ENCODE data around the gene MTARC2.

DNA sequence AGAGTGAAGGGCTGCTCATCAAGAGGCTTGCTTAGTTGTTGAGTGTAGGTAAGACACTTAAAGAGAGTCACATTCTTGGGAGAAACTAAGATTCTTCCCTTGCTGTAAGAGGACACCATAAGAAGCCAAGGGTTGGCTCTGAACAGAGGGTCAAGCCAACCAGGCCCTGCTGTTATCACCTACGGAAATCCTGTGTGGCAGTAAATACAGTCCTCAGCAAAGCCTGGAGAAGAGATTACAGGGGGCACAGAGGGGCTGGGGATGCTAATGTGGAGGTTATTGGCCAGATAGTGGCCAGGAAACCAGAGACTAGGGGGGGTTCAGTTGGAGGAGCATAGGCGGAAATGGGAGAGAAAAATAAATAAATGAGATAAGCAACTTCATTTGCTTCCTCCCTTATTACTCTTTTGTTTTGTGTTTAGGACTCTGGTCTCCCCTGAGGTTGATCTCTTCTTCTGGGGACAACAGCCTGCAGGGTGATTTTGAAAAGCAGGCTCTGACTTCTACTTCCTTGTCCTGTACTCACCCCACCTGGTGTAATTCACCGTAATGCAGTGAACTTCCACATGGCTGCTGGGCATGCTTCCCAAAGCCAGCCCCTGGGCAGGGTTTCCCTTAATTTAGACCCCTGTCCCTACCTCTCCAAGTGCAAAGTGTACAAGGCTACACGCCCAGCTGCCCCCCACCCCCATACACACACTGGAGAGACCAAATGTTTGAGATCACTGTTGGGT is 79.5 kb downstream of the MTARC2 start:
- TF ChIP-seq, protein P1, sequence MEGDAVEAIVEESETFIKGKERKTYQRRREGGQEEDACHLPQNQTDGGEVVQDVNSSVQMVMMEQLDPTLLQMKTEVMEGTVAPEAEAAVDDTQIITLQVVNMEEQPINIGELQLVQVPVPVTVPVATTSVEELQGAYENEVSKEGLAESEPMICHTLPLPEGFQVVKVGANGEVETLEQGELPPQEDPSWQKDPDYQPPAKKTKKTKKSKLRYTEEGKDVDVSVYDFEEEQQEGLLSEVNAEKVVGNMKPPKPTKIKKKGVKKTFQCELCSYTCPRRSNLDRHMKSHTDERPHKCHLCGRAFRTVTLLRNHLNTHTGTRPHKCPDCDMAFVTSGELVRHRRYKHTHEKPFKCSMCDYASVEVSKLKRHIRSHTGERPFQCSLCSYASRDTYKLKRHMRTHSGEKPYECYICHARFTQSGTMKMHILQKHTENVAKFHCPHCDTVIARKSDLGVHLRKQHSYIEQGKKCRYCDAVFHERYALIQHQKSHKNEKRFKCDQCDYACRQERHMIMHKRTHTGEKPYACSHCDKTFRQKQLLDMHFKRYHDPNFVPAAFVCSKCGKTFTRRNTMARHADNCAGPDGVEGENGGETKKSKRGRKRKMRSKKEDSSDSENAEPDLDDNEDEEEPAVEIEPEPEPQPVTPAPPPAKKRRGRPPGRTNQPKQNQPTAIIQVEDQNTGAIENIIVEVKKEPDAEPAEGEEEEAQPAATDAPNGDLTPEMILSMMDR (conservative IDR thresholded peaks at IDR 0.05; ENCODE audit: low read depth, low read length): no peak
- no peak for TF ChIP-seq EZH2 (IDR thresholded peaks at IDR 0.05; ENCODE audit: low read length, unreplicated experiment)

Data from PC-3 (cell line).